HG03280 (cell line): Measurements from ENCODE around the gene EGR1.
"Not testable (repeated sequence)": the region's sequence is repeated elsewhere in the genome, so short reads cannot be mapped to it uniquely, and the experiment has no call there.

Experiments used
- ATAC-seq: cut with Tn5 transposase; IDR thresholded peaks from one replicate; pipeline ENCODE4 v1.9.1; 2021; ENCODE audit warnings: mild to moderate bottlenecking, moderate library complexity; ENCODE audit not compliant: unreplicated experiment

The EGR1 gene

GRCh38 chr5:138468966-138469539 is 3.8 kb downstream of the EGR1 start:
- no peak for ATAC-seq

GRCh38 chr5:138469540-138470321 is 4.5 kb downstream of the EGR1 start:
- no peak for ATAC-seq

- no peak for ATAC-seq
Observed at GRCh38 chr5:138470322-138471051, 5.2 kb downstream of the EGR1 start.

GRCh38 chr5:138471052-138471361 is 5.7 kb downstream of the EGR1 start:
- no peak for ATAC-seq

GRCh38 chr5:138472353-138472752 is 7.1 kb downstream of the EGR1 start:
- no peak for ATAC-seq

DNA sequence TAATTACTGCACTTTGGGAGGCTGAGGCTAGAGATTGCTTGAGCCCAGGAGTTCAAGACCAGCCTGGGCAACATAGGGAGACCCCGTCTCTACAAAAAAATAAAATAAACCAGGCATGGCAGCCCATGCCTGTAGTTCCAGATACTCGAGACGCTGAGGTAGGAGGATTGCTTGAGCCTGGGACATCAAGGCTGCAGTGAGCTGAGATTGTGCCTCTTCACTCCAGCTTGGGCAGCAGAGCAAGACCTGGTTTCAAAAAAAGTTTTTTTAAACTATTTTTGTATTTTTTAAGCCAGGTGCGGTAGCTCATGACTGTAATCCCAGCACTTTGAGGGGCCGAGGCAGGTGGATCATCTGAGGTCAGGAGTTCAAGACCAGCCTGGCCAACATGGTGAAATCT is 7.9 kb downstream of the EGR1 start:
- ATAC-seq = not testable (repeated sequence)

GRCh38 chr5:138476918-138477317 is 11.6 kb downstream of the EGR1 start:
- no peak for ATAC-seq

- no peak for ATAC-seq
Observed at GRCh38 chr5:138482638-138483037, 17.4 kb downstream of the EGR1 start.

- ATAC-seq = no peak
Observed at GRCh38 chr5:138488481-138488945, 23.2 kb downstream of the EGR1 start.

GRCh38 chr5:138489683-138490061 is 24.4 kb downstream of the EGR1 start:
- ATAC-seq = no peak

GRCh38 chr5:138490648-138491283 is 25.5 kb downstream of the EGR1 start:
- no peak for ATAC-seq

GRCh38 chr5:138491284-138491648 is 26.0 kb downstream of the EGR1 start:
- ATAC-seq = no peak

- peak; percentile 99 for ATAC-seq
Observed at GRCh38 chr5:138491669-138492559, 26.6 kb downstream of the EGR1 start.

DNA sequence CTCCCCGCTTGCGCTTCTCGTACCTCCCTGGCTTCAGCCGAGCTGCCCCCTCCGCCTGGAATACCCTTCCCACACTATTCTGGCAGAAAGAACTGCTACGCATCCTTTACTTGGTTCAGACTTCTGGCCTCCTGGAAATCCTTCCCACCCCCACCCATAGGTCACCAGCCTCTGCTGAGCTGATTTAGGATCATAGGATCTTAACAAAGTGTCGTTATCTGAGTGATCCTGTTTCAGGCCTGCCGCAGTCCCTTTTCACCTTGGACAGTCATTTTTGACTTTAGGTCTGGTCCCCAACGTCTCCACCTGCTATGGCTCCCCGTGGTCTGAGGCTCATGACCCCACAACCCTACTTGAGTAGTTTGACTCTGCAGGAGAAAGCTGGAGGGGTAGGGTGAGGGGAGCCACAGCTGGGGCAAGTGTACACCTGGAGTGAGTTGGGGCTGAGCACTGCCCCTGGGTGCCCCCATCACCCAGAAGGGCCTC is 27.3 kb downstream of the EGR1 start:
- no peak for ATAC-seq

- ATAC-seq = no peak
Observed at GRCh38 chr5:138495351-138495750, 30.1 kb downstream of the EGR1 start.

DNA sequence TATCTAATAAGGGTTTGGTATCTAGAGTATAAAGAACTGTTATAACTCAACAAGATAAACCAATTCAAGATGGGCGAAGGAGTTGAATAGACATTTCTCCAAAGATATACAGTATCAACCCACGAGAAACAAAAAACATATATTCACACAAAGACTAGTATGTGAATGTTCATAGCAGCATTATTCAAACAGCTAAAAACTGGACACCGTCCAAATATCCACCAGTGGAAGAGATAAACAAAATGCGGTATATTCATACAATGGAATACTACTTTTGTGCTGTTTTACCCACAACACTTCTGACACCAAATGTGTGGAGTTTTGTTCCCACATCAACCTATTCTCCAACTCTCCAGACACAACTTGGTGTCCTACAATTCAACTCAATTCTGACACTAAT is 33.1 kb downstream of the EGR1 start:
- ATAC-seq = no peak

DNA sequence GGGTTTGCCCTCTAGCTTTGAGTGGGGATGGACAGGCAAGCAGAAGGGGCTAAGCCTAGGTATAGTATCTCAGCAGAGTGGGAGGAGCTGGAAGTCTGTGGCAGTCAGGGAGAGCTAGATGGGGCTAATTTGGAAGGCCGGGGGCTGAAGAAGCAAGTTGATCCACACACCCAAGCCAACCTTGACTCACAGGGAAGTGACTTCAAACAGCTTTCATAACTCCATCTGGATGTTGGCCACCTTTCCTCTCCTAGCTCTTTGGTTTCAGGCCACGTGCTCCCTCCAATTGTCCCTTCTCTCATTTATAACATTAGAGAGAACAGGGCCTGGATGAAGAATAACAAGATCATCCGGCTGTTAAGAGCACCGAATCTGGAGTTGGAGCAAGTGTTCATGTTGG is 36.8 kb downstream of the EGR1 start:
- no peak for ATAC-seq

GRCh38 chr5:138502521-138502920 is 37.2 kb downstream of the EGR1 start:
- no peak for ATAC-seq

- no peak for ATAC-seq
Observed at GRCh38 chr5:138503487-138504270, 38.4 kb downstream of the EGR1 start.

DNA sequence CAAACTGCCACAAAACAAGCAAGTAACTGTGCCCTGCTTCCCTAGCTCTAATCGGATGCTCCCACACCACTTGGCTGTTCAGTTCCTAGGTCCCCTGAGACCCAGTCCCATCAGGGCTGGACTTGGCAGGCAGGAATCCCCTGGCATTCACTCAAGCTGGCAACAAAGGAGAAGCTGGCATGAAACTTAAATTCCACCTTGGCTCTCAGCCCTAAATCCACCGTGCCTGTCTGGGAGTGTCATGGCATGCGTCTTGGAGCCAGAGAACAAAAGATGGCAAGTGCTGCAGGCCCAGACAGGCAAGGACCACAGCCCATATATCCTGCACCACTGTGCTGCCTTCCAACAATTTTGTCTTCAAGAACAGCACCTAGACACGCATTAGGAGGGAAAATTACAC is 39.5 kb downstream of the EGR1 start:
- ATAC-seq = no peak
